Stimulated activated CD4-positive, alpha-beta T cell treated with anti-CD3 and anti-CD28 coated beads, Interleukin-4, amount 100 ng/mL, for 4 hours (primary cell): ENCODE measurements around the gene FANCC.
"Not testable (repeated sequence)": the region's sequence is repeated elsewhere in the genome, so short reads cannot be mapped to it uniquely, and the experiment has no call there.

Experiments used
- DNase-seq, 2 experiments: peaks; one replicate each; pipeline ENCODE4 v3.0.0-alpha.2; 2020

FANCC gene

DNA sequence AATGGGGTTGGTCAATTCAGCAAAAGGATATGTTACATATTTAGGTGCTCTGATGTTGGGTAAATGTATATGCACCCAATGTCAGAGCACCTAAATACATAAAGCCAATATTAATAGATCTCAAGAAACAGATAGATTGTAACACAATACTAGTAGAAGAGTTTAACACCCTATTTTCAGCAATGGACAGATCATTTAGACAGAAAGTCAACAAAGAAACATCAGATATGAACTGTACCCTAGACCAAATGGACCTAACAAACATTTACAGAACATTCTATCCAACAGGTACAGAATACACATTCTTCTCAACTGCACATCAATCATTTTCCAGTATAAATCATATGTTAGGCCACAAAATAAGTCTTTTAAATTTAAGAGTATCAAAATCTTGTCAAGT is 35.2 kb downstream of the FANCC start:
- DNase-seq, result no peak

DNA sequence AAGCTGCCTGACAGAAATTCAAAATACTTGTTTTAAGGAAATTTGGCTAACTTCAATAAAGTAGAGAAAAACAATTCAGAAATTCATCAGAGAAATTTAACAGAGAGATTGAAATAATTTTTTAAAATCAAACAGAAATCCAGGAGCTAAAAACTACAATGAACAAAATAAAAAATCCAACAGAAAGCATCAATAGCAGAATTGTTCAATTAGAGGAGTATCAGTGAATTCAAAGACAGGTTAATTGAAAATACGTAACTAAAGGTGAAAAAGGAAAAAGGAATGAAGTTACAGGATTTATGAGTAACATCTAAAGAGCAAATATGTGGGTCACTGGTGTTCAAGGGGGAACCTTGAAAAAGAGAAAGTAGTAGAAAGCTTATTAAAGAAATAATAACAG is 36.8 kb downstream of the FANCC start:
- no peak for DNase-seq

DNA sequence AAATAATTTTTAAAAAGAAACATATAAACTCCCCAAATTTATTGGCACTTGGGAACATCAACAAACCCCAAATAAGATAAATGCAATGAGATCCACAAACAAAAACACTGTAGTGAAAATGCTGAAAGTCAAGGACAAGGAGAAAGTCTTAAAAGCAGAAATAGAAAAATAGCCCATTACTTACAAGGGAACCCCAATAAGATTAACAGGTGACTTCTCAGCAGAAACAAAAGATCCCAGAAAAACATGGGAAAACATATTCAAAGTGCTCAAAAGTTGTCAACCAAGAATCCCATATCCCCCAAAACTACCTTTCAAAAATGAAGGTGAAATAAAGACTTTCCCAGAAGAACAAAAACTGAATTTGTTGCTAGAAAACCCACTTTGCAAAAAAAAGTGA is 40.0 kb downstream of the FANCC start:
- DNase-seq, result no peak

DNA sequence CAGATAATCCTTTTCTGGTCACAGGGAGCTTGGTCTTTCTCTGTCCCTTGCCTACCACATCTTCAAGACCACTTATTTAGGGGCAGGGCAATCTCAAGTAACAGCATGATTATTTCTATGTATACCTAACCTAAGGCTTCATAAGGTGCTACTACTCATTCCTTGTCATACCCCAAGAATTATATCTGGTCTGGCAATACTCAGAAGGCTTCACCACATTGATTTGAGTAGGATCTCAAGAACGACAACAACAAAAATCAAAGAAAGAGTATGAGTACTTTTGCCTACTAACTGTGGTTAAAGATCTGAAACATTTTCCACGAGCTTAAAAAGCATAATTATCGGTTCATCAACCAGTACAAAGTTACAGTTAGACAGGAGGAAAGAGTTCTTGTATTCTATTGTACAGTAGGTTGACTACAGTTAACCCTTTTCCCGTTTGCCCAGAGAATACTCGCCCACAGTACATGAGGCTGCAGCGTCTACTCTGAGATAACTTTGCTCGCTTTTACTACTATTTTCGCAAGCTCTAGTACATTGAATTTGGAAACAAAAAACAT is 41.0 kb downstream of the FANCC start:
- no peak for DNase-seq

DNA sequence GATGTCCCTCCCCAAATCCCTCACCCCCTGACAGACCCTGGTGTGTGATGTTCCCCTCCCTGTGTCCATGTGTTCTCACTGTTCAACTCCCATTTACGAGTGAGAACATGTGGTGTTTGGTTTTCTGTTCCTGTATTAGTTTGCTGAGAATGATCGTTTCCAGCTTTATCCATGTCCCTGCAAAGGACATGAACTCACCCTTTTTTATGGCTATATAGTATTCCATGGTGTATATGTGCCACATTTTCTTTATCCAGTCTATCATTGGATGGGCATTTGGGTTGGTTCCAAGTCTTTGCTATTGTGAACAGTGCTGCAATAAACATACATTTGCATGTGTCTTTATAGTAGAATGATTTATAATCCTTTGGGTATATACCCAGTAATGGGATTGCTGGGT is 43.3 kb downstream of the FANCC start:
- not testable (repeated sequence) for DNase-seq

DNA sequence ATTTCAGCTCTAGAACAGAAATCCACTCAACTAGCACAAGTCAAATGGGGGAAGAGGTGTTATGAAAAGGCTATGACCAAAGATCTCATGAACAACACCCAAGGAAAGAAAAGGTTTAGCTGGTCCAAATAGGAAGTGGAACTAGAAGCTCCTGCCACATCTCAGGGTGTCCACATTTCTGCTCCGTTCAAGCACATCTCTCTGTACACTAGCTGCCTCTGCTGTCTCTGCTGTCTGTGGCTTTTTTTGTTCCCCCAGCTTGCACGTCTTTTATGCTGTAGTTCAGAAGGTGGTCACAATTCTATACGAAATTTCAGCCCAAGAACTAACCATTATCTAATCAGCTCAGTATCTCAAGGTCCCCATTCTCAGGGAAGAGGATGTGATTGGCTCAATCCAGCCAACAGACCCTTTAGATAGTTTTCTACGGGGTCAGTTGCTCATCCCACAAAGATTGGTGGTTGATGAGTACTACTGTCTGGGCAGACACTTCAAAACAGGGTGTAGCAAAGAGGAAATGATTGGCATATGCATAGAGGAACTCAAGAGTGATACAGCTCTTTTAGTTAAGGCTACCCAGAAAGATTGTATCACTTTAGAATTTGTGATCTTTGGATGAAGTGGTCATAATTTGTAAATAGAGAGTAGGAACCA is 44.0 kb downstream of the FANCC start:
- DNase-seq, result no peak

DNA sequence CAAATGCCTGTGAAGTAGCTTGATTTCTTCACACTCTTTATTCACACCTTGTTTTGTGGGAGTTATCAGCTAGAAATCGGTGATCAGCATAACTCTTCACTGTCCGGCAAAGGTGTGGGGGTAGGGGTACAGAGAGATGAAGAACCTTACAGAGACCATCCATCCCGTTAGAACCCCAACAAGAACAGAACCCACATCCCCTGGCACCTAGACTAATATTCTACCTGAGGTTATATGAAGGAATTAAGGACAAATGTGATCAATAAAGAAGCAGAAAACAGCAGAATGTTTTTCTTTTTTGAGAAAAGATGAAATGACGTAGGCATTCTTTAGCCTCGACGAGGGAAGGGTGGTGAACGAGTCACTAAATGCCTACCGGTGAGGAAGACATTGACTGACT is 44.7 kb downstream of the FANCC start:
- no peak for DNase-seq

DNA sequence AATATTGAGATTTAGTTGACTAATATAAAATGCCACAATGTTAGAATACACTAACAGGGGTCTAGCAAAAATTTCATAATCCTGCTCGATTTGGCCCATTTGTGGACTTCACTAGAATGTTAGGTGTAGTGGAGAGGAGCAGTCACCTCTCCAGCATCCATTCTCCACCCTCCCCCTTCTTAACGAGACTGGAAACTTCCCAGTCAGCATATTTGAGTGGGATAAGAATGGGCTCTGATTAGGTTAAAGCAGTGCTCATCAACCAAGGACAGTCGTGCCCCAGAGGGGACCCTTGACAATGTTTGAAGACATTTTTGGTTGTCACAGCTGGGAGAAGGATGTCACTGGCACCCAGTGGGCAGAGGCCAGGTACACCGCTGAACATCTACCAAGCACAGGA is 46.7 kb downstream of the FANCC start:
- no peak for DNase-seq

DNA sequence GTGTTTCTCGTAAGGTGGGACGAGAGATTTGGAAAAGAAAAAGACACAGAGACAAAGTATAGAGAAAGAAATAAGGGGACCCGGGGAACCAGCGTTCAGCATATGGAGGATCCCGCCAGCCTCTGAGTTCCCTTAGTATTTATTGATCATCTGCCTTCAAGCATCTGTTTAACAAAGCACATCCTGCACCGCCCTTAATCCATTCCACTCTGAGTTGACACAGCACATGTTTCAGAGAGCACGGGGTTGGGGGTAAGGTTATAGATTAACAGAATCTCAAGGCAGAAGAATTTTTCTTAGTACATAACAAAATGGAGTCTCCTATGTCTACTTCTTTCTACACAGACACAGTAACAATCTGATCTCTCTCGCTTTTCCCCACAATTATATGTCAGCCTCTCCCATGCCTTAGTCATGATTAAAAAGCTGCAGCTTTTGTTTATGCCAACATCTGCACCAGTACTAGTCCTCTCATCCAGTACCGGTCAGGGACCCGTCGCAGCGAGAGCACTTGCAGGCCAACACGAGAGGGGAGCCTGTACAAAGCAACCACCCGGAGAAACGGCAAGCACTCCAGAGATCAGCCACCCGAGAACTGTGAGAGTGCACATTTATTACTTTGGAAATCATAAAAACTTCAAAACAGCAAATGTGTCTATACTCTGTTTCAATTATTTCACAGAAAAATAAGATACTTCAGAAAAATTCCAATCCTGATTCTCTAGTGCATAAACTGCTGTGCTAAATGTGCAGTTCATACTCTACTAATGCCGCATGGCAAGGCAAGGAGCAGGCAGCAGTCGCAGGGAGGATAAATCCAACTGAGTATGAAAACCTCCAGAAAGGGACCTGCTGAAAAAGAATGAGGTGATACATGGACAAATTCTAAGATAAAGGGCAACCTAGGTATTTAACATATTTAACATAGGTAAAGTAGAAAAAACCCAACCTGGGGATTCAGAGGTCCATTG is 47.4 kb downstream of the FANCC start:
- DNase-seq, result not testable (repeated sequence)

DNA sequence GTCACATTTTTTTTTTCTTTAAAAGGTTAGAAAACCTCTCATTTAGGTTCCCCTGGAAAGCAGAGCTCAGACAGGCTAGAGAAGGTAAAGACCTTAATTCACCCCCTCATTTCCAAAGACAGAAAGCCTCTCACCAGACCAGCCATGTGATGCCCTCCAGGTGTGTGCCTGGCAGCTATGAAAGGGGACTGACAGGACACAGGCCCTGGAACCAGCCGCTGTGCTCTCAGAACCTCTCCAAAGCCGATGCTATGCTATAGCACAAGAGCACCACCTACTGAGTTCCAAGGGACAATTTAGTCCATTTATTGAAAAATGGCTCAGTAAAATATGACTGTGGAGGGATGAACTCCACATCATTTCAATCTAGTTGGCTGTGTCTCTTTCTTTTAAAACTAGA is 48.8 kb downstream of the FANCC start:
- no peak for DNase-seq

DNA sequence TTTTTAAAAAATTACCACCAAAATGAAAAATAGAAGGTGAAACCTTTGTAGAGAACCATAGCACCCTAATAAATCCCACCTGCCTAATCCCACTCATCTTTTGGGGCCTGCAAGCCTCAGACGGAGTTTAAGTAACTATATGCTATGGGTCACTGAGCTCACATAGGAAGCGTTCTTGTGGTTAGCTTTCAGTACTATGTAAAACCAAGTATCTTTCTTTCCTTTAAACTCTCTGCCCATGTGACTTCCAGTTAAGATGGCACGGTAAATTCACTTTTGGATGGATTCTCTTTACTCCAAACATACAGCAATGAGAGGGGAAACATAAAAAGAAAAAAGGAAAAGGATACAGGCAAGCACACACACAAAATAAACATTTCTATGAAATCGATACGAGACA is 50.9 kb downstream of the FANCC start:
- DNase-seq, result no peak

DNA sequence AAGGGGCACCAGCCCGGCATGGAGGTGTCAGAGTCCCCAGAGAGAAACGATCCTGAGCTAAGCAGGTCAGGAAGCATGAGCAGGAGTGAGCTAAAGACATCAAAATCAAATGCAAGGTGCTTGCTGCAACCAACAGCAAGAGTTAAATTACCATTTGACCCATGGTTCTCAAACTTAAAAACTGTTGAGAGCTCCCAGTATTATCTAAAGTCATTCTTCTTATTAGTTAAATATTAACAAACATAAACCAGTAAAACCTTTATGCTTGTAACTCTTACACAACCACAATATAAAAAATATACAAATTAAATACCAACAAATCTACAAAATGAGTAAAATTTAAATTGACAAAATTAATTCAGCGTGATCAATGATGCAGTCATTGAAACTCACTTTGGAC is 51.5 kb downstream of the FANCC start:
- no peak for DNase-seq

DNA sequence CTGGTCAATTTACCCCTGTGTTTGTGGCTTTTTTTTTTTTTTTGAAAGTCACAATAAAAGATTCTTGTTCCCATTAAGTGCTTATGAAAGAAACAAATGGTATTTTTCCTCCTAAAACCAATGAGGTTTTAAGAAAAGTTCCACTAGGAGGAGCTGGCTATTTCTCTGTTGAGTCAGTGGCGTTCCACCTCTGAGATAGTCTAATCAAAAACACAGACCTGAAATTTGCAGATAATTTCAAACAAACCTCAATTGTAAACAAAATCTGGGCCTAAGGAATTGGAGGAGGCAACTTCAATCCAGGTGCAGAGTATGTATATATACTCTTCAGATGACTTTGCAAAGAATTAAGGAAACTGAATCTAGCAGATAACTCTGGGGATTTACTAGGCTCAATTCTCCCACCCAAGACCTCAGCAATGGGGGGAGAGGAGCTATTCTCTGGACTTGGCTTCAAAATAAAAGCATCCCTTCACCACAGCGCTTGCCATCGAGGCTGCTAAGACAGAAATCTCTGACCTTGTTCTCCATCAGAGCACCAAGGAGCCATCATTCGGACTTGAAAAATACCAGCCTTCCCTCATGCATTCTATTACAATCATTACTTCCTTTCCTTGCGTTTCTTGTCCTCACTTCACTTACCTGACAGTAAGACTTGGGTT is 52.4 kb downstream of the FANCC start:
- DNase-seq, result no peak

DNA sequence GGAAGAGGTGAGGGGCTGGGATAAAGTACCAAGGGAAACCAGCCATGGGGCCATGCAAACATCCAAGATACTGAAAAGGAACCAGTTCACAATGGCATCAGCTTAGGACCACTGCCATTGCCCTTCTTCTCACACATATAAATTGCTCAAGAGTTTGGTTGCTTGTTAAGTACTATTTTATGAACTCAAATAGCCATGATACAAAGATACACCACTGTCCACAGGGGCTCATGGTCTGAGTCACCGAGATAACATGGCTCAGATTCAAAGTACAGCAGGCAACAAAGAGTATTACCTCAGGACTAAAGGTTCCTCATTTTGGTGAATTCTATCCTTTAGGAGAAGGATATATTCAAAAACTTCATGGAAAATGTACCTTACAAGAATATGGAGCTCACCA is 55.6 kb downstream of the FANCC start:
- DNase-seq, result no peak

DNA sequence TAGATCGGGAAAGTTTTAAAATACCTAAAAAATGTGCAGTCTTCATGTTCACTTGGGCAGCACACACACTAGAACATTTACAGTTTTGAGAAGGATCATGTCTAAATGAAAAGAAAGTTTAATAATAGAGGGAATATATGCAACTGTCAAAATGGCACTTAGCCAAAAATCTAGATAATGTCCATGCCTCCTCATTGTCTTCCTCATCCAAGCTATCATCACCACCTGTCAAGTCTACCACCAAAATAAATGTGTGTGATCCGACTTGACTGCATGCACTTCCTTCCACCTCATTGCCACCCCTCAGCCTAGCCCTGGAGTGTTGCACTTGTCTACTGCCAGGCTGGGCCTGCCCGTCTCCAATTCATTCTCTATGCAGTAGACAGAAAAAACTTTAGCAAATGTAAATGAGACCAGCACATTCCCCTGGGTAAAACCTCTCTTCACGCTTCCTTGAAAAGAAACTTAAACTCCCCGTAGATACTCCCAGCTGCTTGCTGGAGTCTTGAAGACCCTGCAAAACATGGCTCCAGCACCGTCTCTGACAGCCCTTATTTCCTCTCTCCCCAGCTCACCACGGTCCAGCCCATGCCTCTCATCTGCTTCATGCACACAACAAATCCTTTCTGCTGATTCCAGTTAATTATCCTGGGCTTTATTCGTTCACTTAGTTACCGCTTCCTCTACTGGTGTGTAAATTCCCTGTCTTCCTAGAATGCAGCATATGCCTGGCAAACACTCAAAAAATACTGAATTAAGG is 66.9 kb downstream of the FANCC start:
- no peak for DNase-seq

DNA sequence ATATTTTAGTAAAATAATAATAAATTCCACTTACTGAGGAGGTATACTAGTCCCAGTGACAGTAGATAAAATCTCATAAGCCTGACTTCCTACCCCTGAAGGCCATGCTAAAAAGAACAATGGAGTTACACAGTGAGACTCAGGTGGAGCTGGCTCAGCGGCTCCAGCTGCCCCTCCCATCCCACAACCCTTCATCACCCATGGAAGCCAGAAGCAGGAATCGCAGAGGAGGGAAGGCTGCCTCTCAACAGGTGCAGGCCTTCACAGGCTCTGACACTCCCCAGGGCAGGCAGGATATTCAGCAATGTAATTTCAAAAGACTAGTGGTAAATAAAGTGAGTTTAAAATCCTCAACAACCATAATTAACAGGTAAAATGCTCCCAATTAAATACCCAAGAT is 67.5 kb downstream of the FANCC start:
- DNase-seq, result no peak

DNA sequence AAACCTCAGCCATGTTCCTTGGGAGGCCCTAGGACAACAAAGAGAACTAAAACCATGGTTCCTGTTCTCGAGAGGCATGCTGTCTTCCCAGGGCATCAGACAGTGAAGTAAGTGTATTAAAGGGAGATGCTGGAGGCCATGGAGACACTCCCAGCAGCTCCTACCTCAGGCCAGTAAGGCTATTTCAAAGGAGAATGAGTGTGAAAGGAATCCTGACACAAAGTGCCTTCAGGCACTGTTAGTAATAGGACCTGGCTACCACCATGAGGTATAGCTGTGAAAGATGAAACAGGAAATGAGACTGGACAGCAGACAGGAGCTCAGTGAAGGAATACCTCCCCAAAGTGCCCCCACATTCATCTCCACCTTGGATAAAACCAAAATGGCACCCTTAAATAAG is 71.0 kb downstream of the FANCC start:
- DNase-seq, result no peak

DNA sequence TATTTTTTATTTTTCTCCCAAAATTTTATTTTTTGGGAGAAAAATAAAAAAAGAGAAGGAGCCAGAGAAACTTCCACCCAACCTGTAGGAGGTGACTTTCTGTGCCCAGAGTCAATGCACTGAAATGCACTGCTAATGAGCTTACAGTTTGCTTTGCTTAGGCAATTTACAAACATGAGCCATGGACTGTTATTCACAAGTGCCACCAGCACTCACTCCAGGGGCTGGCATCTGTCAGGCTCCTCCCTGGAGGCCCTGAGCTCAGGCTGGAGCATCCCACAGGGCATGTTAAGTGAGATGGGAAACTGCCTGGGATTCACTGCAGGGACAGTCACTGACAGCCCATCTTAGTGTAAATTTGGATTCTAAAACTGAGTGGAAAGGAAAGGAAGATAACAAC is 74.9 kb downstream of the FANCC start:
- no peak for DNase-seq

DNA sequence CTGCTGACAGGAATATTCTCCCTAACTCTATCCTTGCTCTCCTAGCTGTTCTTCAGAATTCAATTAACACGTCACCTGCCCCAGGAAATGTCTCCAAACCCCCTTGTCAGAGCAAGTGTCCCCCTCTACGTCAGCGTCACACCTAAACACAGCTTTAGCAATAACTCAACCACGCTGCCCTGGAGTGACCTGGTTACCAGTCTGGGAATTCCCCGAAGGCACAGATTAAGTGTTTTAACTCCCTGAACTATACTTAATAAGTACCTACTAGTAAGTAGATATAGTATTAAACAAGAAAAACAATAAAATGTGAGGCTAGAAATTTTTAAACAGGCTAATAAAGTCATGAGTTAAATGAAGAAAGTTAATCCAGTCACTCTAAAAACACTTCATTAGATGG is 78.4 kb downstream of the FANCC start:
- no peak for DNase-seq

DNA sequence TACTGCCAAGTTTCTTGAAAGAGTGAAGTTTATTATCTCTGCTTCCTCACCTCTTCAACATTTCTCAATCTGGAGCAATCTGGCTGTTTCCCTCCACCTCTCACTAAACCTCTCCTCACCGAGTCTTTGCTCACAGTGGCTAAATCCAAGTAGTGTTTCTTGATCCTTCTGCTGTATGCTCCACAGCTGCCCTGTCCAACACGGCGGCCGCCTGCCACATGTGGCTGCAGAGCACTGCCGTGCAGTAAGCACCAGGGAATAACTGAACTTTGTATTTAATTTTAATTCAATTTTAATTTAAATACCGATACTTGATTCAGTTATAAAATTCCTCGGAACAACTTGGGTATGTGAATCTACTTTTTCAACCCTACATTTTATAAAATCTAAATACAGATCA is 80.2 kb downstream of the FANCC start:
- no peak for DNase-seq

DNA sequence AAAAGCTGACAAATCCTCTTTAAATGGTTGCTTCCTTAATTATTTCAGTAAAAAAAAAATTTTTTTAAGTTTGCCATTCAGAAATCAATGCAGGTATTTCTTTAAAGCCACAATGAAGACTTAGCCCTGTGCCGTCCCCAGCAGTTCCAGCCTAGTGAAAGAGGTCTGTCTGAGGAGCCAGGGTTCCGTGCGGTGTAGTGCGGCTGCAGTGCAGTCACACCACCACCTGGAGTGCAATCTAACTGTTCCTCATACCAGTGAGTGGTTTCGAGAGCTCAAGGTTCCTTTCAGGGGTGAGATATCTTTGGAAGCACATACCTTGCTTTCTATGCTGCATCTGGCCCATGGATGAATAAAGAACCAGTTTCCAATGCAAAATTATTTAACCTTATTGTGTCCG is 87.5 kb downstream of the FANCC start:
- DNase-seq, result no peak

DNA sequence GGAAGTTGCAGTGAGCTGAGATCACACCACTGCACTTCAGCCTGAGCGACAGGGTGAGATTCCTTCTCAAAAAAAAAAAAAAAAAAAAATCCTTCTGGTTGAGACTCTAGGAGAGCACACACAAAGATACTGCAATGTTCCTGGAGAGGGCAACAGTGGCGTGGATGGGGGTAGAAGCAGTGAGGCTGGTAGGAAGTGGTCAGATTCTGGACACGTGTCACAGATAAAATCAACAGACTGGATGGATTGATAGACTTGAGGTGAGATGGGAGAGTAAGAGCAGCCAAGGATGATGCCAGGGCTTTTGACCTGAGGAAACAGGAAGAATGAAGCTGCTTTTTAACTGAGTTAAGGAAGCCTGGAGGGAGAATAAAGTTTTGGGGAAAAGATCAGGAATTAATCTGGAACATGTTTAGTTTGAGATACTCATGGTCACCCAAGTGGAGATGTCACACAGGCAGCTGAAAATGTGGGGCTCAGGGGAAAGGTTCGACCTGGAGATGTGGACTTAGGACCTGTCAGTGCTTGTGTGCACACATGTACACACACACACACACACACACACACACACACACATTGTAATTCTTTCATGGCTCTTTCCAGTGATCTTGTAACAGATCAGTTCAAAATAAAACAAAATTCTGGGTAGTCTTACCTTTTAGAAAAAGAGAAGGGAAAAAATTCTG is 88.1 kb downstream of the FANCC start:
- DNase-seq, result no peak
